ENCODE measurements around the gene SAP30BP.

- TF ChIP-seq CTCF (IDR thresholded peaks at IDR 0.05; ENCODE audit: low read depth, low read length) (no peak), EZH2phosphoT487 (IDR thresholded peaks at IDR 0.05; ENCODE audit: low read depth) (no peak)
Observed at GRCh38 chr17:75661531-75661930, 5.6 kb upstream of the SAP30BP start.
